Raji (cell line): ENCODE data around the gene KCNH6.

ENCODE experiments used
- POLR2A ChIP-seq: IDR thresholded peaks from 2 replicates; pipeline ENCODE4 v1.6.1; 2011; ENCODE audit warnings: low read depth, low read length, control low read depth; ENCODE audit not compliant: insufficient read depth

KCNH6 gene

GRCh38 chr17:63533433-63534077, 10.4 kb downstream of the KCNH6 start:
- TF ChIP-seq POLR2A = no peak

- TF ChIP-seq POLR2A = no peak
Observed at GRCh38 chr17:63534078-63534570, 11.0 kb downstream of the KCNH6 start.

- no peak for TF ChIP-seq POLR2A
Observed at GRCh38 chr17:63534816-63535455, 11.8 kb downstream of the KCNH6 start.

- no peak for TF ChIP-seq POLR2A
Observed at GRCh38 chr17:63535640-63536039, 12.5 kb downstream of the KCNH6 start.

GRCh38 chr17:63537001-63537400, 13.8 kb downstream of the KCNH6 start:
- no peak for TF ChIP-seq POLR2A

GRCh38 chr17:63537991-63538692, 15.0 kb downstream of the KCNH6 start:
- TF ChIP-seq POLR2A = no peak

- no peak for TF ChIP-seq POLR2A
Observed at GRCh38 chr17:63538693-63539595, 15.8 kb downstream of the KCNH6 start.

GRCh38 chr17:63540590-63540989, 17.4 kb downstream of the KCNH6 start:
- no peak for TF ChIP-seq POLR2A

- no peak for TF ChIP-seq POLR2A
Observed at GRCh38 chr17:63542218-63542545, 19.0 kb downstream of the KCNH6 start.

GRCh38 chr17:63542942-63543821, 20.0 kb downstream of the KCNH6 start:
- no peak for TF ChIP-seq POLR2A

GRCh38 chr17:63543822-63544420, 20.8 kb downstream of the KCNH6 start:
- TF ChIP-seq POLR2A = no peak

GRCh38 chr17:63544467-63545301, 21.5 kb downstream of the KCNH6 start:
- no peak for TF ChIP-seq POLR2A
